Stimulated activated CD8-positive, alpha-beta memory T cell treated with anti-CD3 and anti-CD28 coated beads, Interleukin-7, amount 100 ng/mL, for 48 hours (primary cell): Measurements from ENCODE around the gene ZCCHC12.
"Not testable (repeated sequence)": the region's sequence is repeated elsewhere in the genome, so short reads cannot be mapped to it uniquely, and the experiment has no call there.

ENCODE experiments used
- DNase-seq, 2 donors: peaks; one replicate each; pipeline ENCODE4 v3.0.0-alpha.2; 2020; ENCODE audit warnings: low read depth in 1 of 2; ENCODE audit errors: extremely low read depth in 1 of 2

Gene ZCCHC12

GRCh38 chrX:118823263-118824172, at the start of gene ZCCHC12:
ZCCHC12 (plus strand) TSS chrX:118823824; CDS start chrX:118825245, 1,421 bp downstream.
- peak in 1 of 2 donors; percentile 10 for DNase-seq

- no peak for DNase-seq
Observed at GRCh38 chrX:118779581-118779980, 44.0 kb upstream of the ZCCHC12 start.

- no peak for DNase-seq
Observed at GRCh38 chrX:118780509-118780908, 43.1 kb upstream of the ZCCHC12 start.

GRCh38 chrX:118780911-118781310, 42.7 kb upstream of the ZCCHC12 start:
- no peak for DNase-seq

- no peak for DNase-seq
Observed at GRCh38 chrX:118795528-118796280, 27.9 kb upstream of the ZCCHC12 start.

- no peak for DNase-seq
Observed at GRCh38 chrX:118802857-118803256, 20.8 kb upstream of the ZCCHC12 start.

- DNase-seq = no peak
Observed at GRCh38 chrX:118807151-118808017, 16.2 kb upstream of the ZCCHC12 start.

- not testable (repeated sequence) for DNase-seq
Observed at GRCh38 chrX:118817257-118817656, 6.4 kb upstream of the ZCCHC12 start.

- no peak for DNase-seq
Observed at GRCh38 chrX:118824173-118824730, 628 bp downstream of the ZCCHC12 start.

GRCh38 chrX:118825227-118825626, 1.6 kb downstream of the ZCCHC12 start:
- DNase-seq = no peak

GRCh38 chrX:118839334-118839958, 15.8 kb downstream of the ZCCHC12 start:
- DNase-seq = peak; percentile 37 to 48

GRCh38 chrX:118847676-118848075, 24.1 kb downstream of the ZCCHC12 start:
- no peak for DNase-seq

- DNase-seq = no peak
Observed at GRCh38 chrX:118853596-118853995, 30.0 kb downstream of the ZCCHC12 start.

- no peak for DNase-seq
Observed at GRCh38 chrX:118855681-118856310, 32.2 kb downstream of the ZCCHC12 start.

- no peak for DNase-seq
Observed at GRCh38 chrX:118857006-118857405, 33.4 kb downstream of the ZCCHC12 start.

- no peak for DNase-seq
Observed at GRCh38 chrX:118861338-118861737, 37.7 kb downstream of the ZCCHC12 start.

- no peak for DNase-seq
Observed at GRCh38 chrX:118862091-118862490, 38.5 kb downstream of the ZCCHC12 start.

- DNase-seq = no peak
Observed at GRCh38 chrX:118862979-118863378, 39.4 kb downstream of the ZCCHC12 start.

GRCh38 chrX:118864063-118864635, 40.5 kb downstream of the ZCCHC12 start:
- no peak for DNase-seq
